K562 (cell line): ENCODE results near the gene C16orf89. TPM values are rescaled to one million over a fixed set of nuclear protein-coding genes. Genes with fewer than 3 reads are reported as not detected.

Experiments used
- ATAC-seq: fragments of 200-7000 bp; cut with Tn5 transposase; 3 replicates; pipeline ENCODE4 v1.9.1; 2020; ENCODE audit warnings: moderate library complexity
- BruUV-seq: library from RNA; stranded (reverse); fragments of 400-500 nt; replicated peaks from 2 replicates; lab custom pipeline; 2021; lab: Mats Ljungman, UMichigan
- CTCF ChIA-PET: fragments of 300-600 bp; formaldehyde crosslinking; extraction: SDS; loops from one replicate; lab custom pipeline; 2021; ENCODE audit warnings: low intra/inter-chr PET ratio; lab: Yijun Ruan, JAX
- POLR2A ChIA-PET: fragments of 300-600, 350-650 bp; sonication (Branson Sonifier 250); formaldehyde crosslinking; extraction: SDS; loops from one replicate; lab custom pipeline; 2021; ENCODE audit warnings: antibody characterized with exemption, inconsistent platforms; lab: Yijun Ruan, JAX
- DNase-seq, 4 experiments: peaks; one replicate each; pipeline versions ENCODE4 v3.0.0 to v3.0.0-alpha.2; 2011 to 2018; ENCODE audit warnings: low spot score in 3 of 4, mixed read lengths in 3 of 4; ENCODE audit errors: extremely low read depth in 1 of 4
- FAIRE-seq: peaks from 2 replicates; lab custom pipeline; 2011; peaks lifted over from hg19 to GRCh38; lab: Jason Lieb, UNC
- H2AFZ ChIP-seq: 2 replicates; pipeline ENCODE4 v1.6.0; 2011; ENCODE audit warnings: low read depth, low read length, control low read depth, inconsistent platforms
- H3K27ac ChIP-seq: fragments of 200-600 bp; 3 replicates; pipeline ENCODE4 v1.8.0; 2011; ENCODE audit warnings: low read depth, mild to moderate bottlenecking, control low read depth, inconsistent platforms, low read length, moderate library complexity, mixed read lengths; ENCODE audit errors: extremely low read depth
- H3K27me3 ChIP-seq, 2 experiments: fragments of 300-600 bp in 1 of 2; 2 replicates in 1 of 2; 3 replicates in 1 of 2; pipeline versions ENCODE4 v1.6.0 to v1.8.0; 2011; ENCODE audit warnings: inconsistent platforms in 2 of 2, low read length in 2 of 2, mild to moderate bottlenecking in 1 of 2, mixed read lengths in 1 of 2, moderate library complexity in 1 of 2; ENCODE audit not compliant: control insufficient read depth in 2 of 2, insufficient read depth in 2 of 2
- H3K36me3 ChIP-seq: fragments of 300-600 bp; 3 replicates; pipeline ENCODE4 v1.8.0; 2011; ENCODE audit warnings: mild to moderate bottlenecking, low read length, inconsistent platforms; ENCODE audit not compliant: control insufficient read depth, insufficient read depth
- H3K4me1 ChIP-seq, 2 experiments: fragments of 200-600 bp in 1 of 2; replicated peaks in 1 of 2; 2 replicates in 1 of 2; 3 replicates in 1 of 2; pipeline versions ENCODE4 v1.5.1 to v1.8.0; 2011; ENCODE audit warnings: inconsistent platforms in 2 of 2, low read length in 2 of 2, mild to moderate bottlenecking in 1 of 2, mixed read lengths in 1 of 2, moderate library complexity in 1 of 2; ENCODE audit not compliant: control insufficient read depth in 2 of 2, insufficient read depth in 2 of 2
- H3K4me2 ChIP-seq: 2 replicates; pipeline ENCODE4 v1.6.1; 2011; ENCODE audit warnings: low read length, control low read depth, inconsistent platforms, mixed read lengths; ENCODE audit not compliant: insufficient read depth
- H3K4me3 ChIP-seq: fragments of 200-600 bp; sonication (generic), shearing (Covaris generic); 2 replicates; pipeline ENCODE4 v1.5.1; 2016; ENCODE audit warnings: control low read depth, inconsistent platforms
- H3K79me2 ChIP-seq: fragments of 200-600 bp; 3 replicates; pipeline ENCODE4 v1.8.0; 2011; ENCODE audit warnings: low read length, inconsistent platforms; ENCODE audit not compliant: control insufficient read depth, insufficient read depth
- H3K9ac ChIP-seq, 2 experiments: 2 replicates each; pipeline versions ENCODE4 v1.6.0 to v1.6.1; 2011; ENCODE audit warnings: low read depth in 2 of 2, low read length in 2 of 2, control low read depth in 1 of 2, inconsistent platforms in 1 of 2, mild to moderate bottlenecking in 1 of 2, mixed read lengths in 1 of 2; ENCODE audit not compliant: insufficient read depth in 1 of 2
- H3K9me1 ChIP-seq: one replicate; pipeline ENCODE4 v1.6.0; 2011; ENCODE audit warnings: inconsistent platforms, mild to moderate bottlenecking, low read length, moderate library complexity; ENCODE audit not compliant: control insufficient read depth, insufficient read depth
- H3K9me3 ChIP-seq: replicated peaks from 2 replicates; pipeline ENCODE4 v1.5.1; 2011; ENCODE audit warnings: low read depth, low read length, inconsistent platforms; ENCODE audit not compliant: control insufficient read depth, insufficient read depth
- H4K20me1 ChIP-seq: replicated peaks from 2 replicates; pipeline ENCODE4 v1.6.1; 2011; ENCODE audit warnings: low read length, inconsistent platforms, mixed read lengths; ENCODE audit not compliant: control insufficient read depth, insufficient read depth
- CEBPB ChIP-seq: fragments of 450-650 bp; IDR thresholded peaks from 2 replicates; pipeline ENCODE4 v1.6.1; 2016; ENCODE audit warnings: missing genetic modification characterization, missing compliant biosample characterization
- CEBPG ChIP-seq, 3 experiments: fragments of 200-800 bp in 1 of 3; sonication (Bioruptor generic) in 1 of 3; sonication (generic) in 1 of 3; formaldehyde crosslinking in 1 of 3; IDR thresholded peaks in 2 of 3; conservative IDR thresholded peaks in 1 of 3; 2 replicates each; pipeline versions ENCODE4 v1.6.1 to v1.8.0; 2016 to 2022; ENCODE audit warnings: missing compliant biosample characterization in 2 of 3, missing genetic modification characterization in 2 of 3, mild to moderate bottlenecking in 1 of 3, missing genetic modification reagents in 1 of 3
- FOXA3 ChIP-seq, 2 experiments: fragments of 450-650 bp in 1 of 2; sonication (generic) in 1 of 2; formaldehyde crosslinking; IDR thresholded peaks in 1 of 2; conservative IDR thresholded peaks in 1 of 2; 2 replicates each; pipeline versions ENCODE4 v1.4.0 to v1.8.0; 2020 to 2022; ENCODE audit warnings: mild to moderate bottlenecking in 2 of 2, missing genetic modification reagents in 1 of 2
- IRF2 ChIP-seq: sonication (generic); formaldehyde crosslinking; IDR thresholded peaks from 2 replicates; pipeline ENCODE4 v1.8.1; 2022; ENCODE audit warnings: mild to moderate bottlenecking, missing genetic modification reagents
- NFIC ChIP-seq: fragments of 450-650 bp; IDR thresholded peaks from 2 replicates; pipeline ENCODE4 v1.6.1; 2017; ENCODE audit warnings: mild to moderate bottlenecking, inconsistent platforms
- NR2C1 ChIP-seq, 2 experiments: fragments of 450-650 bp; IDR thresholded peaks; 2 replicates each; pipeline ENCODE4 v1.6.1; 2017; ENCODE audit warnings: mild to moderate bottlenecking in 2 of 2, antibody characterized with exemption in 1 of 2, inconsistent platforms in 1 of 2, missing compliant biosample characterization in 1 of 2, missing genetic modification characterization in 1 of 2
- NRF1 ChIP-seq, 2 experiments: fragments of 450-650 bp; IDR thresholded peaks in 1 of 2; conservative IDR thresholded peaks in 1 of 2; 2 replicates each; pipeline ENCODE4 v1.6.1; 2014; ENCODE audit warnings: mild to moderate bottlenecking in 2 of 2
- TCF7 ChIP-seq: sonication (generic); IDR thresholded peaks from 2 replicates; pipeline ENCODE4 v1.6.1; 2016; ENCODE audit warnings: antibody characterized with exemption, borderline replicate concordance
- ZNF707 ChIP-seq: fragments of 250-450 bp; sonication (Bioruptor Pico); conservative IDR thresholded peaks from 2 replicates; pipeline ENCODE4 v1.8.0; 2022; ENCODE audit warnings: inconsistent platforms, mild to moderate bottlenecking, moderate library complexity
- WGBS: fragments of 100-300 bp; shearing (Covaris generic); methylation state at CpG from one replicate; pipeline ENCODE4 v1.1.6; 2016; ENCODE audit warnings: low coverage, mixed read lengths; ENCODE audit not compliant: insufficient coverage; ENCODE audit errors: missing lambda C conversion rate; 5-methylcytosine and 5-hydroxymethylcytosine counted together
- in situ Hi-C: fragments of 300-500 bp; cut with MboI; formaldehyde crosslinking; loops from 4 replicates; pipeline ENCODE4 v1.15.0; 2018; ENCODE audit warnings: inconsistent platforms, mixed read lengths
- intact Hi-C: fragments of 100-400 bp; cut with micrococcal nuclease; formaldehyde crosslinking; loops from 2 replicates; pipeline ENCODE4 v1.14.2; 2022
- polyA plus RNA-seq, 8 experiments: library from polyadenylated mRNA; depleted of rRNA in 4 of 8; stranded (reverse) in 5 of 8; unstranded in 3 of 8; fragments of >200 nt; fragmentation: Nextera tagmentation in 2 of 8; fragmentation: Illumina TruSeq in 1 of 8; extraction: Ambion mirVana in 2 of 8; extraction: Trizol in 1 of 8; gene quantifications; 2 replicates each; pipeline versions ENCODE4 v1.2.1 to v1.2.3, GENCODE V29; 2011 to 2014; ENCODE audit warnings: inconsistent platforms in 1 of 8, missing spikeins in 1 of 8
- total RNA-seq, 7 experiments: library from RNA; depleted of rRNA in 6 of 7; stranded (reverse); fragments of >200 nt in 6 of 7; fragmentation: Illumina TruSeq in 2 of 7; extraction: Trizol in 2 of 7; gene quantifications; 2 replicates each; pipeline versions ENCODE4 v1.2.1 to v1.2.3, GENCODE V29; 2011 to 2021; ENCODE audit warnings: low replicate concordance in 1 of 7

C16orf89 gene
- total and polyA plus RNA-seq, 9 of the 15 experiments (the other 6 are each of a cell fraction or from before 2014, with no cell fraction given): not detected

- intact Hi-C loops: no loop called here
- TF ChIP-seq ZNF707 (CRISPR knock-in tag): no peak
- no peak for TF ChIP-seq CEBPG (CRISPR knock-in tag; IDR thresholded peaks at IDR 0.05)
- peak; percentile 56 to 67 for TF ChIP-seq CEBPG (tag; conservative IDR thresholded peaks at IDR 0.05 in 1 of 2, IDR thresholded peaks at IDR 0.05 in 1 of 2)
- no peak for TF ChIP-seq NR2C1 (IDR thresholded peaks at IDR 0.05)
- no peak for TF ChIP-seq NR2C1 (tag; IDR thresholded peaks at IDR 0.05)
- TF ChIP-seq CEBPB (tag): peak; percentile 62
- POLR2A ChIA-PET: interaction anchor here (0.6 to 1.0 kb wide), 3 partner anchors 10 to 218 kb away, joined by 3 to 4 read pairs (median 3); no protein-coding TSS in a partner anchor
- CTCF ChIA-PET: no interaction called here
- no TSS peak for BruUV-seq
- no peaks in the 10 kb centered on the region for H3K36me3 ChIP-seq
- no peak for ATAC-seq
- DNase-seq: no peak
- H3K27ac ChIP-seq: no peak overlapping the region
- H3K27me3 ChIP-seq: peaks cover 36 to 56% of the 10 kb centered on the region in 2 experiments; a peak in 4 of 5 replicates
- in situ Hi-C loops: no loop called here
- WGBS: 0% methylated on average over 6 of the region's 8 CpGs
- FAIRE-seq: no peak
- no peak overlapping the region for H2AFZ ChIP-seq
- H4K20me1 ChIP-seq: 0 out of 2 replicates have a peak, but pooled peaks cover 4% of the 10 kb centered on the region
- no peaks in the 10 kb centered on the region for H3K9me1 ChIP-seq
- no peaks in the 10 kb centered on the region for H3K9me3 ChIP-seq
- peaks cover 0 to 5% of the 10 kb centered on the region in 2 experiments; a peak in 2 of 5 replicates for H3K4me1 ChIP-seq
- H3K4me2 ChIP-seq: no peak overlapping the region
- peak overlapping the region in 1 of 2 experiments; percentile 76; a peak in 2 of 4 replicates for H3K9ac ChIP-seq
- H3K4me3 ChIP-seq: no peak overlapping the region
- H3K79me2 ChIP-seq: no peaks in the 10 kb centered on the region
Observed at GRCh38 chr16:5065326-5065725, 430 bp downstream of the C16orf89 start.

- ATAC-seq (no peak), DNase-seq (no peak), FAIRE-seq (no peak)
- no peaks in the 10 kb centered on the region for H3K79me2 ChIP-seq
- H3K27me3 ChIP-seq: peaks cover 36 to 60% of the 10 kb centered on the region in 2 experiments; a peak in 4 of 5 replicates
- TF ChIP-seq IRF2 (CRISPR knock-in tag): no peak
- peak; percentile 16; the same call in 1 of the 2 replicates for TF ChIP-seq NFIC
- peak in 1 of 2 experiments; percentile 44; a peak in 1 of 4 replicates for TF ChIP-seq FOXA3 (CRISPR knock-in tag; conservative IDR thresholded peaks at IDR 0.05 in 1 of 2, IDR thresholded peaks at IDR 0.05 in 1 of 2)
- peak; percentile 46 to 58; a peak in 3 of 4 replicates for TF ChIP-seq NRF1 (conservative IDR thresholded peaks at IDR 0.05 in 1 of 2, IDR thresholded peaks at IDR 0.05 in 1 of 2)
- TF ChIP-seq TCF7: no peak
- H4K20me1 ChIP-seq: 0 out of 2 replicates have a peak, but pooled peaks cover 4% of the 10 kb centered on the region
- intact Hi-C loops: no loop called here
- H3K4me2 ChIP-seq: no peak overlapping the region
- H3K36me3 ChIP-seq: no peaks in the 10 kb centered on the region
- H3K4me1 ChIP-seq: peaks cover 0 to 5% of the 10 kb centered on the region in 2 experiments; a peak in 2 of 5 replicates
- WGBS: 0% methylated on average over 7 of the region's 7 CpGs
- POLR2A ChIA-PET: interaction anchor here (1.0 kb wide), 1 partner anchor 11 kb away, joined by 3 read pairs; no protein-coding TSS in a partner anchor
- H3K9me1 ChIP-seq: no peaks in the 10 kb centered on the region
- in situ Hi-C loops: no loop called here
- no peak overlapping the region for H3K27ac ChIP-seq
- H3K9me3 ChIP-seq: no peaks in the 10 kb centered on the region
- BruUV-seq: no TSS peak
- H2AFZ ChIP-seq: no peak overlapping the region
- H3K4me3 ChIP-seq: no peak overlapping the region
- CTCF ChIA-PET: no interaction called here
- no peak overlapping the region for H3K9ac ChIP-seq
Observed at GRCh38 chr16:5064915-5065314, 841 bp downstream of the C16orf89 start.
